ENCODE results near the gene NSDHL. TPM values are rescaled to one million over a fixed set of nuclear protein-coding genes. Genes with fewer than 3 reads are reported as not detected.

The NSDHL gene
- total RNA-seq, 1 donor from 2014 or later: 25.1 TPM

DNA sequence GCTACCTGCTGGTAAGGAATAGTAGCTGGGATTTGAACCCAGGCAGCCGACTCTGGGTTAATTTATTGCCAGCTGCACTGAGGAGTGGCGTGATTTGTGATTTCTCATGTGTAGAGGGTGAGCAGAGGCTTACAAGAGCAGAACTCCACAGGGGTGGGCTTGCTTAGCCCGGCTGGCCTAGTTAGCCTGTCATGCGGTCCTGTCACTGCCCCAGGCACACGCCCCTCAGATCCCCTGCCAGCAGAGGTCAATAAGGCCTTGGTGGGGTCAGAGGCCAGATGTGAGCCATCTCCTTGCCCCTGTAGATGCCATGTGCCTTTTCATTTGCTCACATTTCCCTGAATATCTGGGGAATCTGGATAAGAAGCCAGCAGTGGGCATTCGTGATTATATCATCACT lies 13.4 kb downstream of the NSDHL start:
- no peak for DNase-seq (ENCODE audit: low spot score)

DNA sequence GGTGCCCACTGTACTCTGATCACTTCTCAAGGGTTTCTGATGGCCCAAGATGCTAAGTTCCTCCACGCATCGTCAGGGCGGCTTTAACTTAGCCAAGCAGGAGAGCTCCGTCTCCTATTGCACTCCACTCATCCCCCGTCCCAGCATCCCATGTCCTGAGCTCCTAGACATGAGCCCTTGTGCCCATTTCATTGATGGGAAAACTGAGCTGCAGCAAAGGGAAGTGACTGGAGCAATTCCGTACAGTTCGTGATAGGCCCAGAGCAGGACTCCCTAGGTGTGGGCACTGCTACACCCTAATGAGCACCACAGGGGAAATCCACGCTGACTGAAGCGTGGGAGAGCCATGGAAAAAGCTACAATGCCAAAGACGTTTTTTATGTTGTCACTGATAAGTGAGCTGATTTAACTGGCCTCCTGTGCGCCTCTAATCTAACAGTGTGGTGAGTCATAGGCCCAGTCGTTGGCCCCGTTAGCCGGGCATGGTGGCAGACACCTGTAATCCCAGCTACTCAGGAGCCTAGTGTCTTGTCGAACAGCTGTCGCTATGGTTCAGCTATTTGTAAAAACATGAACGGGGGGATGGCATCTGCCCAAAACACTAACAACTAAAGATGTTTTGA lies 14.9 kb downstream of the NSDHL start:
- no peak for DNase-seq (ENCODE audit: low spot score)

DNA sequence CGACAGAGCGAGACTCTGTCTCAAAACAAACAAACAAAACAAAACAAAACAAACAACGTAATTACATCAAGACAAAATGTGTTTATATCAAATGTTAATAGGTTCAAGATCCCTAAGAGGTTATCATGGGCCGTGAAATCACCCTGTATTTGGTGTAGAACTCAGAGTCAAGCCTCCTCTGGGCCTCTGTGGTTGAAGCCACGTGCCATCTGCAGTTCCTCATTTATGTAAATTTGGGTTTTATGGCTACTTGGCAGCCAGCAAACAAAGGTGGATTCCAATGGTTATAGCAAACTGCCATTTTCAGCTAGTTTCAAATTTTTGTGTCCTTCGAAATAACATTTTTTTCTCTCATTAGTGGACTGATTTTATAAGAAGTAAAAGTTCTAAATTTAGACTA lies 16.4 kb downstream of the NSDHL start:
- DNase-seq (ENCODE audit: low spot score): no peak

DNA sequence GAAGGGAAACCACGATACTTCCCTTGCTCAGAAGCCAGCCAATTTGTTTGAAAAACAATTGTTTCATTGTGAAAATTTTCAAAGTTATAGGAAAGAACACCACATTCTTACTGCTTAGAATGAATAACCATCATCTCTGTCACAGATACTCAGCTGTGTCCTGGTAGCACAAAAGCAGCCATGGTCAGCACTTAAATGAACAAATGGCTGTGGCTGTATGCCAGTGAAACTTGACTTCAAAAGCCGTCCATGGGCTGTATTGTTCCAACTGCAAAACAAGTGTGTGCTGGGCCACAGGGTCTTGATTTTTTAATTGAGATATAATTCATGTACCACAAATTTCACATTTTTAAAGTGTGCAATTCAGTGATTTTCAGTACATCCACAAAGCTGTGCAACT lies 19.6 kb downstream of the NSDHL start:
- no peak for DNase-seq (ENCODE audit: low spot score)

DNA sequence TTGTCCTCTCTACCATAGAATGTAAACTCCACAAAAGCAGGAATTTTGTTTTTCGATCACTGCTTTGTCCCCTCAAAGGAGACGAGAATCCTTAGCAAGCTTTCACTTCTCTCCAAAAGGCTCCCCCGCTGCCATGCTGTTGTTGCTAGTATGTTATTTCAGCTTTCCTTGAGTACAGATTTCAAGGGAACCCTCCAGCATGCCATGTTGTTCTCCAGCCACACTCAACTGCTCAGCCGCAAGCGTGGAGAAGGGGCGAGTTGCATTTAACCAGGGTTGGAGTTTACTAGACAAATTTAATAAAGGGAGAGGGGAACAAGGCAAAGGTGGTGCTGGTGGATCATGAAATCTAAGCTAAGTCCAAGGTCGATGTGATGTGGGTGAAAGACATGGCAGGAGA lies 23.1 kb downstream of the NSDHL start:
- no peak for DNase-seq (ENCODE audit: low spot score)

DNA sequence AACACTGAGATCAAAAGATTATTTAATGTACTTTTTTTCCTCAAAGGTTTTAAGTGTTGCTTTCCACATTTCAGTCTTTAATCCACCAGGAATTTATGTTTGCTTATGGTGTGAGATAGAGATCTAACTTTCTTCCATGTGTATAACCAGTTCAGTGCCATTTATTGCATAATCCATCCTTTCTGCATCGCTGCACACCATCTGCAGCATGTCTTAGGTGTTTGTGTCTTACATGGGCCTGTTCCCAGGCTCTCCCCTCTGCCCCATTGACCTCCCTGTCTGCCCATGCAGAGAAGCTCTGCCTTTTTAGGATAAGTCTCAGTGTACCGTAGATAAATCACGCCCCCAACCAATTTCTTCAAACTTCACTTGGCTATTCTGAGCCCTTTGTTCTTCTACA lies 30.3 kb downstream of the NSDHL start:
- no peak for DNase-seq (ENCODE audit: low spot score)

DNA sequence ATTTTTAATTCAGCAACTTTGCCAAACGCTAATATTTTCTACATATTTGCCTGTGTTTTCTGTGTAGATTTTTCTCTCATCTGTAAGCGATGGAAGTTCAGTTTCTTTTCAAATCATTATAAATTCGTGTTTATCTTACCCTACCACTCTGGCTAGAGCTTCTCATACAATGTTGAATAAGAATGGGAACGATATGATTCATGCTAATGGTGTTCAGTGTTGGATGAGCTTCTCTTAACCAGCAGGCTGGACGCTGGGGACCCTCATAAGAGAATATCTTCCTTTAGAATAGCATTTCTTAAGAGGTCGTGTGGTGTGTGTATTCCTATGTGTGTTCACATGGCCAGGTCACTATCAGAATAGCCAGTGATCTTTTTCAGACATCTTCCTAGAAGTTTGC lies 31.0 kb downstream of the NSDHL start:
- DNase-seq (ENCODE audit: low spot score): no peak

DNA sequence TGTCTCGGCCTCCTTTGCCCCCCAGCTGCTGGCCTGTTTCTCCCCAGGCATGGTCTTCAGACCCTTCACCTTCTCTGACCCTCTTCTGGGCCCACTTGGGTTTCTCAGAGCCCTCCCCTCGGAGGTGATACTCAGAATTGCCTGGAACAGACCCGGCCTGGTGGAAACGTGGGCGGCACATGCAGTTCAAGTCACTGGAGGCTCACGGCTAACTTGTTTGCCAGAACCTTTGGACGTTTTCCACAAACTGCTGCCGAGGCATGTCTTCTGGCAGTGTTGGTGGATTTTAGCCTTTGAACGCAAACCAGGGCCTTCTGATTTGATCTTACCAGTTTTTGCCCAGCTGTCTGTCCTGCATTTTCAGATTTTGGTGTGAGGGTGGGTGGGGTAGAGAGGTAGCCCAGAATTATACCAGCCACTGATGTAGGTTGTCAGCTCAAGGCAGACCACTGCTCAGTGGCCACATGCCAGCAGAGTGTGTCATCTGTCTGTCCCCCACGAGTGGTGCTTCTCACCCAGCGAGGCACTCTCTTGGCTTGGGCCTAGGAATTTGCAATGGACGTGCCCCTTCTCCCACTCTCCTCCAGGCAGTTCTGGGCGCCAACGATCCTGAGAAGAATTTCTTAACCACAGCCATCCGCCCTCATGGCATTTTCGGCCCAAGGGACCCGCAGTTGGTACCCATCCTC lies 34.5 kb downstream of the NSDHL start:
- no peak for DNase-seq (ENCODE audit: low spot score)

DNA sequence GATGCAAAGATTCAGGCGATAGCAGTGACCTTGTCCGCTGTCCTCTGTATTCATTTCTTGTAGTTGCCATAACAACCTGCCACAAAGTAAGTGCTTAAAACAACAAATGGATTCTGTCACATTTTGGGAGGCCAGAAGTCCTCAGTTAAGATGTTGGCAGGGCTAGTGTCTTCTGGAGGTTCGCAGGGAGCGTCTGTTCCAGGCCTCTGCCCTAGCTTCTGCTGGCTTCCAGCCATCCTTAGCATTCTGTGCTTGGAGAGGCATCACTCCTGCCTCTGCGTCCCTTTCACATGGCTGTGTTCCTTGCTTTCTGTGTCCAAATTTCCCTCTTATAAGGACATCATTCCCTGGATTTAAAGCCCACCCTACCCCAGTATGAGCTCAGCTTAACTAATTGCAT lies 35.5 kb downstream of the NSDHL start:
- no peak for DNase-seq (ENCODE audit: low spot score)

DNA sequence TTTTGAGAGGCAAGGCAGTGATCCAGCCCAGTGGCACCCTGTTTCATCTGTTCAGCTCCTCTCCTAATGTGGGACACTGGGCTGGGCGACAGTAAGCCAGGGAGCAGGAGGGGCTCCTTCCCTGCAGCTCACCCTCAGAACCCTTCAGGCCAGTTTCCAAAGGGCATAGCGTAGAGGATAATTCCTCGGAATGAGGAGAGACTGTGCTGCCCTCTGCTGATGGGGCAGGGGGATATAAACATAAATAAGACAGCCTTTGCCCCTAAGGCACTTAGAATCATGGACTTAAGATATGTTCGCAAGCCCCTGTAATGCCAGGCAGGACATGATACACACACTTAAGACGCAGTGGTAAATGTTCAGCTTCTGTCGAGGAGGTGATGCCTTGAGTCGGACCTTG lies 39.1 kb downstream of the NSDHL start:
- DNase-seq (ENCODE audit: low spot score): no peak

DNA sequence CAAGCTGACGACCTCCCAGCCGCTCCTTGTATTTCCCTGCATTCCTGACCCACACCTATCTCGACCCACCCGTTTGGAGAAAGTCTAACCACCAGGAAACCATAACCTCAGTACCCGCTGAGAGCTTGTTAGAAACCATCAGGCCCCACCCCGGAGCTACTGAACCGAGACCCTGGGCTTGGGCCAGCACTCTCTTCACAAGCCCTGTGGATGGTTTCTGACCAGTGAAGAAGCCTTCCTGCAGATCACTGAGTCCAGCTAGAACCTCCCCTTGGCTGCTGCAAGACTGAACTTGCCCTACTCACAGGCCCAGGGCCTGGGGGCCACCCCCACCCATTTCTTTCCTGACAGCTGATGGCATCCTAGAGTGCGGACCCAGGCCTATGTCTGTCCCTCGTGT lies 40.4 kb downstream of the NSDHL start:
- no peak for DNase-seq (ENCODE audit: low spot score)

DNA sequence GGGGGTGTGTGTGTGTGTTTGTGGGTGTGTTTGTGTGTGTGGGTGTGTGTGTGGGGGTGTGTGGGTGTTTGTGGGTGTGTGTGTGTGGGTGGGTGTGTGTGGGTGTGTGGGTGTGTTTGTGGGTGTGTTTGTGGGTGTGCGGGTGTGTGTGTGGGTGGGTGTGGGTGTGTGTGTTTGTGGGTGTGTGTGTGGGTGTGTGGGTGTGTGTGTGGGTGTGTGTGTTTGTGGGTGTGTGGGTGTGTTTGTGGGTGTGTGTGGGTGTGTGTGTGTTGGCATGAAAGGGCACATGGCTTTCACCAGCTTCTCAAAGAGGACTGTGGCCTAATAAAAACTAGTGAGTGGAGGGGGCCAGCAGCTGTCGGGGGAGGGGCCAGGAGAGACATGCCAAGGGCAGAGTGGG lies 41.7 kb downstream of the NSDHL start:
- DNase-seq (ENCODE audit: low spot score): no peak

DNA sequence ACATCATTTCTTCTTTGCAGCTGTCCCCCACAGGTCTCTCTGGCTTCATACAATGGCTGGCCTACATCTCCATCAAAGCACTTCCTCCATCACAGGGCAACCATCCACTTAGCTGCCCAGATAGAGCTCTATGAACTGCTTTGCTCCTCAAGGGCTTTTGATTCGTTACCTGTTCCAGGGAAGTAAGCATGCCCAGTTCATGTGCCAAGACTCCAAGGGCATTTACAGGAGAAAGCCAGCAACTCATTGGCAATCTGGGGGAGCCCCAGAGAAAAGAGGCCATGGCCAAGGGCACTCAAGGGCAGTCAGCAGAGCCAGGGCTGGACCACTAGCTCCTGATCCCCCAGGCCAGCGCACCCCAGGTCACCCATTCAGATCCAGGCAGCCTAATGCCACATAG lies 42.5 kb downstream of the NSDHL start:
- no peak for DNase-seq (ENCODE audit: low spot score)

DNA sequence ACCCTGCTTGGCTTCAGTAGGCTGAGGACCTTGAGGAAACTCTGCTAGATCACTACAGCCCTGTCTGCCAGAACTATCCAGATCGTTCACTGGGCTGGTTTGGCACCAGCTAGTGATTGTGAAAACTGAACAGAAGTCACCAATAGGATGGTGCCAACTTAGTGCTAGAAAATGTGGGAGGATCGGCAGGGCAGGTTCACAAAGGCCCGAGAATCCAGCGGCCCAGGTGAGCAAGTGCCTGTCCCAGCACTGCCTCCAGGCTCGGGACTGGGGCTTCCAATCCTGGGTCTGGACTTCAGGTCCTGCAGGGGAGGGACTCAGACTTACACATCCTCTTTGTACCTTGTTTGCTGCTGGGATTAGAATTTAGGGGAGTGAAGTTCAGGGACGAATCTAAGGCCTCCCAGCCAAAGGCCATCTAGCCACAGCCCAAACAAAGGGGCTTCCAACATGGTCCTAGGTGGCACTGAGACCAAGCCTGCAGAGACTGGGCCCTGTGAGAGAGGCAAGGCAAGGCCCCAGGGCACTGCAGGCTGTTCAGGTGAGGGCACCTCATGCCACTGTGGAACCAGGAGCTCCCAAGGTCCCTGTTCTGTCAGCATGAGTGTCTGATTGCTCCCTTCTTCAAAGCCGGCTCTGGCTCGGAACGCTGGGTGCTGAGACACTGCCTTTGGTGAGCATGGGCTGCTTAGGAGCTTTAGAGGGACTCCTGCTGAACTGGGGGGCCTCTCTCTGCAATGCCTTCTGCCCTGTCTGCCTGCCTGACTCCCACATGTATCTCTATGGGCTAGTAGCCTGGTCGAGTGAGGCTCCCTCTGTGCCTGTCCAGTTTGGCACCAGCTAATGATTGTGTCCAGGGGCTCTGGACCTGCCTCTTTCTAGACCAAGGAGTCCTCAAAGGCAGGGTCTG lies 46.3 kb downstream of the NSDHL start:
- DNase-seq (ENCODE audit: low spot score): no peak

DNA sequence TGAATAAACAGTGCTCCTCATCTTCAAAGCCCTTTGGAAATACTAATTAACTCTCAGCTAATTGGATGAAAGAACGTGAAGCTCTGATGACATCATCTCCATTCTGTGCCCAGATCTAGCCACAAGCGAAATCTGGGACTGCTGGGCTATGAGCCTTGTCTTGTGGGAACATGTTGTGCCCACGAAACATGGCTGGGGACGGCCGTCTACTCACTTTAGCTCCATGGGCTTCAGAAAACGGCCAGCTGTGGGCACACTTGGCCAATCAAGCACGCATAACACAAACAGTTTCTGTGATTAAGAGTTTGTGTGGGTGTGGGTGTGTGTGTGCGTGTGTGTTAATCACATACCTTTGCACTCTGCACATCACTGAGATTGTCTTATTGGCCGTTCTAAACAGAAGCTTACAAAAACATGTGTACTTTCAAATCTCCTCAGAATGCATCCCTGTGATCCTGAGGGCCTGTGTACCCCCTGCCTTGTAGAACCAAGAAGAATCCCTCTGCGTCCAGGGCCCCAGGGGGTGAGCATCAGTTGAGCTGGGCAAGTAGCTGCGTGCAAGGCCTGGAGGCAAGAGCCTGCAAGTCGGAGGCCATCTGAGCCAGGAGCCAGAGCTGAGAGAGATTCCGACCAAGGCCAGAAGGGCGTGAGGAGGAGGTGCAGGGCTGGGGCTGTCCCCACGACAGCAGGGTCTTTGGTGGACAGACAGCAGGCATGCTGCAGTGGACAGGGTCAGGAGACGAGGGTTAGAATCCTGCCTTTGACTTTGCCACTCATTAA lies 48.3 kb downstream of the NSDHL start:
- DNase-seq (ENCODE audit: low spot score): no peak

DNA sequence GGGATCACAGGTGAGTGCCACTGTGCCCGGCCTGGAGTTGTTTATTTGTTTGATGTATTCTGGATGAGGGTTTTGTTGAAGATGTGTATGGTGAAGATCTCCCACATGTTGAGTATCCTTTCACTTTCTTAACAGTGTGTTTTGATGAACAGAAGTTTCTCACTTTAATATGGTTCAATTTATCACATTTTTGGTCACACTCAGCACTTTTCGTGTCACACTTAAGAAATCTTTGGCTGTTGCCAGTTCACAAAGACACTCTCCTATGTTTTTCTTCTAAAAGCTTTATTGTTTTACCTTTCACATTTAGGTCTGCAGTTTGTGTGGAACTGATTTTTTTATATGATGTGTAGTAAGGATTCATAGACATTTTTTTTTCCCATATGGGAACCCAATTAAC lies 50.4 kb downstream of the NSDHL start:
- no peak for DNase-seq (ENCODE audit: low spot score)

DNA sequence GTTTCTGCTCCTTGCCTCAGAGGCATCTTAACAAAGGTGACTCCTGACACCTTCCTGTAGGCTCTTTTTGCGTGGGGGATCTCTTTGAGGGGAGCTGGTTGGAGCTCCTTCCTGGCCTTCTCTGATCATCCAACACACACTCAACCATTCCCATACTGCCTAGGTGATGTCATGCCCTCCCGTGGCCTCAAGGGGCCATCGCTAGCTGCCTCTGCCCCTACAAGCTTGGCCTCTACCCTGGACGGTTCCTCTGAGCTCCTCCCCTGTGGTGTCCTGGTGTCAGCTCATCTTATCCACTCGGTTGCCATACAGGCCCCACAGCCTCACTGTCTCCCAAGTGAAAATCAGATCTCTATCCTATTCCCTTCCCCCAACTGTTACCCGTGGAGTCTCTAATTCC lies 53.3 kb downstream of the NSDHL start:
- no peak for DNase-seq (ENCODE audit: low spot score)

DNA sequence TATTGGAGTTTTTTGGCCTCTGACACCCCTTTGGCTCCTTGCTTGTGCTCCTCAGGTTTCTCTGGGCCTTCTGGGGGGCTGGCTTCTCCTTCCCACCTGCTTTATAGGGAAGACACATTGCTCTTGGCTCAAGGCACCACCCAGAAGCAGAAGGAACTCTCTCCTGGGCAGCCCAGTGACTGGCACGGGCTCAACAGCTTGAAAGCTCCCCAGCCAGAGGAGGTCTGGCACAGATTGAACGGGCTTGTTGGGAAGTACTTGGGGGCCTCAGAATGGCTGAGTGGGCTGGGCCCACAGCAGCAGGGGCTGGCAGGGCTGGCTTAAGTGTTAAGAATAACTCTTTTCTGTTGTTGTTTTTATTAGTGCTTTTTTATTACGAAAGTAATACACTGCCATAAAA lies 55.9 kb downstream of the NSDHL start:
- DNase-seq (ENCODE audit: low spot score): no peak

DNA sequence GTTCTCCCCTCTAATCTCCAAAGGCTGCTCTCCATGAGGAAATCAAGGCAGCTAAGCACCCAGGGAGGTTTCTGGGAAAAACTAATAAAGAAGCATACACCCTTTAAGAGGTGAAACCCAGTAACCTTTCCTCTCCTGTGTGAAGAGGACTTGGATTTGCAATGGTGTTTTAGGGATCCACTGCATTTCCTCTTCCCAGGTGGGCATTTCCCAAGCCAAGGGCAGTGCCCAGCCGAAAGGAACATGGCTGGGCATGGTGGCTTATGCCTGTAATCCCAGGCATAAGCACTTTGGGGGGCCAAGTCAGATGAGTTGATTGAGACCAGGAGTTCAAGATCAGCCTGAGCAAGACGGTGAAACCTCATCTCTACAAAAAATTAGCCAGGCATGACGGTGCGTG lies 61.6 kb downstream of the NSDHL start:
- DNase-seq (ENCODE audit: low spot score): no peak

DNA sequence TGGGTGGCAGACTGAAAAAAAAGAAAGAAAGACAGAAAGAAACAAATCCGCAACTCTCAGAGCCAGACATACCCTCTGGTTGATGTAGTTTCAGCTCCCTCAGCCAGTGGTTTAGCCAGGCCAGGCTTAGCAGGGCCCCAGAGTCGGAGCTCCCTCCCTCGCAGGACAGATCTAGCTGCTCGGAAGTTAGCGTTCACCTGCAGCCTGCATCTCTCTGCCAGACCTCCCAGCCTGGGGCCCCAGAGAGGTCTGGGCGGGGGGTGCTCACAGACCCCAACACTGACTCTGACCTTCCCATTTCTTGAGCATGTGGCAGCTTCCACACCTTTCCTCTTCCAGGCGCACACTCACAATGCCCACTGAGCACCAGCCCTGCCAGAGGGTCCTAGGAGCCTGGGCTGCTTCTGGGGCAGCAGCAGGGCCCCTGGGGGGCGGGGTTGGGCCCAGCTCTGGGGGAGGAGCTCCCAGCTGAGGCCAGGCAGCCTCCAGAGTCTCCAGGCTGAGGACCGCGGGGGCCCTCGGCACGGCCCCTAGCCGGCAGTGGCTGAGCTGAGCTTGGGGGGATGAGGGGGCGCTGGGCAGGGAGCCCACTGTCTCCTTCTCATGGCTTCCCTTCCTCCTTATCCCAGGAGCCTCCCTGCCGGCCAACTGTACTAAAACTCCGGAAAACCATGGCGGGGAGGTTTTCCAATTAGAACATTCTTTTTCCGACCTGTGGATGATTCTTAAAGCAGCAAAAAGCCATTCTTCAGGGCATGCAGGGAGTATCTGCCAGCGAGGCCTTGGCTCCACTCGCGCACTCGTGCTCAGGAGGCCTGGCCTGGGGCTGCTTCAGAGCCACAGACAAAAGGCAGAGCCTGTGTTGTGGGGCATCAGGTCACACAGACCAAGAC lies 62.4 kb downstream of the NSDHL start:
- DNase-seq (ENCODE audit: low spot score): no peak

DNA sequence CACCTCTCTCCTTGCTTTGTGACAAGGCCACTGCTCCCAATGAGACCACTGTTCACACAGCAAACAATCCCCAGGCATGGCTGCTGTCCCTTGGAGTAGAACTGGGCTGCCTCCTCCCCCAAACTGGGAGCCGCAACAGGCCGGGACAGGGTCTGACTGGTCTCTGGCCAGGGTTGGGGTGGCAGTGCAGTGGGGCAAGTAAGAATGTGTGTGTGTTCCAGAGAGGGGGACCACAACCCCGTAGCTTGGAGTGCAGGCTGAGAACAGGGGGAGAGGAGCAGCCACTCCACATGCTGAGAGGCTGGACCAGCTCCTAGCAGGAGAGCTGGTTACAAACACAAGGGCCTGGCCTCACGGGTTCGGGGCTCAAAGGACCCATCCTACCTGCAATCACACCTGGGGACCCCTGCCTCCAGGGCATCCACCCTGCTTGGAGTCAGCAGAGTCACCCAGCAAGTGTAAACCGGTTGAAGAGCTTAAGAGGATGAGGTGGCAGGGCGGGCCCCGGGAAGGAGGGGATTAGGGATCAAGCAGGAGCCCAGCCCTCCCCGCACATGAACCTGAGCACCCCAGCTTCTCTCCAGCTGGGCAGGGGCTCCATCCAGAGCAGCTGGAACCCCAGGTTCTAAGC lies 63.2 kb downstream of the NSDHL start:
- DNase-seq (ENCODE audit: low spot score): no peak

All from ureter (tissue), 1 donor.